Sigmoid colon (tissue), 4 donors: Measurements from ENCODE around the gene PTGIS.

Source experiments
- CTCF ChIP-seq, 4 experiments: fragments of 450-650 bp in 3 of 4; fragments of 200-600 bp in 1 of 4; IDR thresholded peaks; one replicate each; pipeline ENCODE4 v1.5.1; 2016 to 2019; ENCODE audit warnings: antibody characterized with exemption in 4 of 4, mild to moderate bottlenecking in 3 of 4, moderate library complexity in 2 of 4
- EP300 ChIP-seq, 4 donors: sonication (generic); formaldehyde crosslinking; IDR thresholded peaks; one replicate each; pipeline ENCODE4 v1.6.1; 2017; ENCODE audit warnings: antibody characterized with exemption in 4 of 4
- POLR2A ChIP-seq, 2 donors: fragments of 450-650 bp; IDR thresholded peaks; one replicate each; pipeline ENCODE4 v1.6.1; 2016; ENCODE audit warnings: antibody characterized with exemption in 2 of 2, mild to moderate bottlenecking in 2 of 2, moderate library complexity in 2 of 2
- POLR2AphosphoS5 ChIP-seq, 4 donors: sonication (generic); formaldehyde crosslinking; IDR thresholded peaks; one replicate each; pipeline ENCODE4 v1.6.1; 2017; ENCODE audit warnings: antibody characterized with exemption in 4 of 4

GRCh38 chr20:49556621-49557020, 11.3 kb downstream of the PTGIS start:
- TF ChIP-seq POLR2A (IDR thresholded peaks at IDR 0.05) (no peak), CTCF (IDR thresholded peaks at IDR 0.05) (no peak), POLR2AphosphoS5 (IDR thresholded peaks at IDR 0.05) (no peak), EP300 (IDR thresholded peaks at IDR 0.05) (no peak)
